ENCODE results near the gene GOLGA6A.
"Not testable (repeated sequence)": the region's sequence is repeated elsewhere in the genome, so short reads cannot be mapped to it uniquely, and the experiment has no call there.

The GOLGA6A gene

GRCh38 chr15:74095610-74096009 is 13.3 kb upstream of the GOLGA6A start:
- DNase-seq (ENCODE audit: low read depth); H3K4me3 ChIP-seq (replicated peaks; ENCODE audit: low read depth, low read length): not testable (repeated sequence)

- not testable (repeated sequence) for DNase-seq (ENCODE audit: low read depth); H3K4me3 ChIP-seq (replicated peaks; ENCODE audit: low read depth, low read length)
Observed at GRCh38 chr15:74094567-74094966, 12.2 kb upstream of the GOLGA6A start.

GRCh38 chr15:74075781-74076180 is 6.6 kb downstream of the GOLGA6A start:
- DNase-seq (ENCODE audit: low read depth); H3K4me3 ChIP-seq (replicated peaks; ENCODE audit: low read depth, low read length): not testable (repeated sequence)

- DNase-seq (ENCODE audit: low read depth); H3K4me3 ChIP-seq (replicated peaks; ENCODE audit: low read depth, low read length): not testable (repeated sequence)
- TF ChIP-seq, protein P1, sequence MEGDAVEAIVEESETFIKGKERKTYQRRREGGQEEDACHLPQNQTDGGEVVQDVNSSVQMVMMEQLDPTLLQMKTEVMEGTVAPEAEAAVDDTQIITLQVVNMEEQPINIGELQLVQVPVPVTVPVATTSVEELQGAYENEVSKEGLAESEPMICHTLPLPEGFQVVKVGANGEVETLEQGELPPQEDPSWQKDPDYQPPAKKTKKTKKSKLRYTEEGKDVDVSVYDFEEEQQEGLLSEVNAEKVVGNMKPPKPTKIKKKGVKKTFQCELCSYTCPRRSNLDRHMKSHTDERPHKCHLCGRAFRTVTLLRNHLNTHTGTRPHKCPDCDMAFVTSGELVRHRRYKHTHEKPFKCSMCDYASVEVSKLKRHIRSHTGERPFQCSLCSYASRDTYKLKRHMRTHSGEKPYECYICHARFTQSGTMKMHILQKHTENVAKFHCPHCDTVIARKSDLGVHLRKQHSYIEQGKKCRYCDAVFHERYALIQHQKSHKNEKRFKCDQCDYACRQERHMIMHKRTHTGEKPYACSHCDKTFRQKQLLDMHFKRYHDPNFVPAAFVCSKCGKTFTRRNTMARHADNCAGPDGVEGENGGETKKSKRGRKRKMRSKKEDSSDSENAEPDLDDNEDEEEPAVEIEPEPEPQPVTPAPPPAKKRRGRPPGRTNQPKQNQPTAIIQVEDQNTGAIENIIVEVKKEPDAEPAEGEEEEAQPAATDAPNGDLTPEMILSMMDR (IDR thresholded peaks at IDR 0.05; ENCODE audit: low read length, missing control alignments): peak; percentile 20
Observed at GRCh38 chr15:74072614-74073337, 9.6 kb downstream of the GOLGA6A start.

- not testable (repeated sequence) for H3K4me3 ChIP-seq (replicated peaks; ENCODE audit: low read depth, low read length); DNase-seq (ENCODE audit: low read depth)
Observed at GRCh38 chr15:74072132-74072531, 10.2 kb downstream of the GOLGA6A start.

- not testable (repeated sequence) for DNase-seq (ENCODE audit: low read depth); H3K4me3 ChIP-seq (replicated peaks; ENCODE audit: low read depth, low read length)
Observed at GRCh38 chr15:74071645-74072044, 10.7 kb downstream of the GOLGA6A start.

GRCh38 chr15:74065684-74066411 is 16.5 kb downstream of the GOLGA6A start:
- DNase-seq (ENCODE audit: low read depth); H3K4me3 ChIP-seq (replicated peaks; ENCODE audit: low read depth, low read length): not testable (repeated sequence)
- TF ChIP-seq, protein P1 (IDR thresholded peaks at IDR 0.05; ENCODE audit: low read length, missing control alignments): peak; percentile 15

DNA sequence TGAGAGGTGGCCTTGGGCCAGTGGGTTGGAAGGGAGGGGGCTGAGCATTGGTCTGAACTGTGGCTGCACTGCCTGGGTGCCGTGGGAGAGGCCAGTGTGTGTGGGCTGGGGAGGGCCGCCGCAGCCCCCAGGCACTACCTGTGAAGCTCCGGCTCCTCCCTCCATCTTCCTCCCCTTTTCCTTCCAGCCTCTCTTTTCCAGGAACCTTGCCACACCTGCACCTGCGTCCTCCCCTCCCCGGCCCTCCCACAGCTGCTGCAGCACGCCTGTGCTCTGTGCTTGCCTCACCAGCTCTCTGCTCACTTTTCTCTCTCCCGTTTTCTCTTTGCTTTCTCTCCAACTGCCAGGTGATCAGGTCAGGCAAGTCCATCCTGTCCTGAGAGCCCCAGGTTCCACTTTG is 17.5 kb downstream of the GOLGA6A start:
- DNase-seq (ENCODE audit: low read depth): not testable (repeated sequence)

DNA sequence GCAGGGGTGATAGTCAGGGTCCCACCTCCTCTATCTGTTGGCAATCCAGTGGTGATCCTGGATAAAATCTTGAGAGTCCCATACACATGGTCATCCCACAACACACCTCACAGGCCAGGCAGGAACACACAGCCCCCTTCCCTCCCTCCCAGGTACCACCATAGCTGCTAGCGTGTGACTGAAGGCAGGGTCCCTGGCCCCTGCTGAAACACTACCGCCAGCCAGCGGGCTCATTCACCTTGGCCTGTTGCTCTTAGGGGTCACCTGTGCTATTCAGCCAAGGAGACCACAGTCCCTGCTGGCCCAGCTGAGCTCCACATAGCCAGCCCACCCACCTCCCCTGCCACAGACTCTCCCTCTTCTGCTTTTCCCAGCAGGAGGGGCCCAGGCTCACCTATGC is 18.2 kb downstream of the GOLGA6A start:
- not testable (repeated sequence) for H3K4me3 ChIP-seq (replicated peaks; ENCODE audit: low read depth, low read length); DNase-seq (ENCODE audit: low read depth)

More for the DNA sequence above, 17.5 kb downstream of the GOLGA6A start:
- not testable (repeated sequence) for H3K4me3 ChIP-seq (replicated peaks; ENCODE audit: low read depth, low read length)

GRCh38 chr15:74063425-74064146 is 18.8 kb downstream of the GOLGA6A start:
- not testable (repeated sequence) for H3K4me3 ChIP-seq (replicated peaks; ENCODE audit: low read depth, low read length); DNase-seq (ENCODE audit: low read depth)

- H3K4me3 ChIP-seq (replicated peaks; ENCODE audit: low read depth, low read length): no peak overlapping the region
- no peak for DNase-seq (ENCODE audit: low read depth)
- TF ChIP-seq, protein P1 (IDR thresholded peaks at IDR 0.05; ENCODE audit: low read length, missing control alignments): no peak
Observed at GRCh38 chr15:74062671-74063070, 19.7 kb downstream of the GOLGA6A start.
